CD14-positive monocyte (primary cell): ENCODE results near the gene OR2AG2. TPM values are rescaled to one million over a fixed set of nuclear protein-coding genes. Genes with fewer than 3 reads are reported as not detected.
A peak's percentile ranks its signal among the peaks of the same experiment; 100 is the strongest.
"Not testable (repeated sequence)": the region's sequence is repeated elsewhere in the genome, so short reads cannot be mapped to it uniquely, and the experiment has no call there.

Experiments
- DNase-seq, 3 donors: peaks; one replicate each; pipeline ENCODE4 v3.0.0-alpha.2; 2011 to 2022
- H2AFZ ChIP-seq: 2 replicates; pipeline ENCODE4 v1.6.0; 2012; ENCODE audit warnings: mild to moderate bottlenecking, low read depth, low read length, inconsistent platforms; ENCODE audit not compliant: insufficient read depth, poor library complexity, severe bottlenecking
- H3K27ac ChIP-seq, 2 donors: 1 replicate in 1 of 2; 2 replicates in 1 of 2; pipeline ENCODE4 v1.5.1; 2012 to 2013; ENCODE audit warnings: low read length in 2 of 2, control low read depth in 1 of 2, inconsistent platforms in 1 of 2, low read depth in 1 of 2, mild to moderate bottlenecking in 1 of 2
- H3K27me3 ChIP-seq, 2 donors: one replicate each; pipeline versions ENCODE4 v1.6.0 to v1.6.1; 2011 to 2013; ENCODE audit warnings: low read length in 2 of 2; ENCODE audit not compliant: control insufficient read depth in 2 of 2, insufficient read depth in 2 of 2
- H3K36me3 ChIP-seq, 2 donors: replicated peaks in 1 of 2; 1 replicate in 1 of 2; 2 replicates in 1 of 2; pipeline versions ENCODE4 v1.5.1 to v1.6.1; 2012 to 2013; ENCODE audit warnings: low read length in 2 of 2, control low read depth in 1 of 2, inconsistent platforms in 1 of 2, mild to moderate bottlenecking in 1 of 2; ENCODE audit not compliant: insufficient read depth in 2 of 2, control insufficient read depth in 1 of 2
- H3K4me1 ChIP-seq, 2 donors: 1 replicate in 1 of 2; 2 replicates in 1 of 2; pipeline versions ENCODE4 v1.5.1 to v1.6.1; 2012 to 2013; ENCODE audit warnings: low read length in 2 of 2, control low read depth in 1 of 2, inconsistent platforms in 1 of 2, mild to moderate bottlenecking in 1 of 2, moderate library complexity in 1 of 2; ENCODE audit not compliant: insufficient read depth in 2 of 2, control insufficient read depth in 1 of 2
- H3K4me2 ChIP-seq: replicated peaks from 2 replicates; pipeline ENCODE3; 2012; ENCODE audit warnings: low read length, moderate library complexity, mild to moderate bottlenecking; ENCODE audit not compliant: poor library complexity, severe bottlenecking; ENCODE audit errors: extremely low read depth
- H3K4me3 ChIP-seq, 3 experiments: fragments of 200-600 bp in 1 of 3; sonication (generic) in 1 of 3; replicated peaks in 1 of 3; 1 replicate in 2 of 3; 2 replicates in 1 of 3; pipeline ENCODE4 v1.5.1; 2011 to 2013; ENCODE audit warnings: low read length in 3 of 3, mild to moderate bottlenecking in 3 of 3, control low read depth in 2 of 3, low read depth in 2 of 3, inconsistent platforms in 1 of 3, moderate library complexity in 1 of 3
- H3K79me2 ChIP-seq: 2 replicates; pipeline ENCODE4 v1.6.0; 2012; ENCODE audit warnings: mild to moderate bottlenecking, control low read depth, inconsistent platforms, low read length, moderate library complexity; ENCODE audit not compliant: insufficient read depth
- H3K9ac ChIP-seq: 2 replicates; pipeline ENCODE4 v1.6.0; 2017; ENCODE audit warnings: low read length, mild to moderate bottlenecking; ENCODE audit not compliant: insufficient read depth, poor library complexity, severe bottlenecking
- H3K9me3 ChIP-seq, 2 donors: replicated peaks in 1 of 2; 1 replicate in 1 of 2; 2 replicates in 1 of 2; pipeline versions ENCODE4 v1.5.1 to v1.6.1; 2012 to 2013; ENCODE audit warnings: low read length in 2 of 2, control low read depth in 1 of 2; ENCODE audit not compliant: control insufficient read depth in 1 of 2, insufficient read depth in 1 of 2
- H4K20me1 ChIP-seq: 2 replicates; pipeline ENCODE4 v1.6.0; 2012; ENCODE audit warnings: mild to moderate bottlenecking, low read length, control low read depth, moderate library complexity; ENCODE audit not compliant: insufficient read depth
- H3K27ac Mint-ChIP-seq, 7 donors: one replicate each; pipeline ENCODE4 v1.8.0; 2020; ENCODE audit warnings: mild to moderate bottlenecking in 7 of 7, mixed read lengths in 7 of 7, moderate library complexity in 6 of 7, inconsistent platforms in 2 of 7
- H3K27me3 Mint-ChIP-seq, 3 donors: one replicate each; pipeline ENCODE4 v1.8.0; 2021 to 2022; ENCODE audit warnings: low read depth in 3 of 3, mild to moderate bottlenecking in 3 of 3, mixed read lengths in 3 of 3, moderate library complexity in 3 of 3, inconsistent platforms in 1 of 3
- H3K36me3 Mint-ChIP-seq, 2 donors: one replicate each; pipeline ENCODE4 v1.8.0; 2020; ENCODE audit warnings: mixed read lengths in 2 of 2, inconsistent platforms in 1 of 2, mild to moderate bottlenecking in 1 of 2
- H3K4me1 Mint-ChIP-seq: one replicate; pipeline ENCODE4 v1.8.0; 2020; ENCODE audit warnings: mild to moderate bottlenecking, mixed read lengths
- H3K4me3 Mint-ChIP-seq, 2 donors: one replicate each; pipeline ENCODE4 v1.8.0; 2020; ENCODE audit warnings: mild to moderate bottlenecking in 2 of 2, mixed read lengths in 2 of 2, moderate library complexity in 1 of 2
- H3K9me3 Mint-ChIP-seq, 7 donors: one replicate each; pipeline ENCODE4 v1.8.0; 2020 to 2022; ENCODE audit warnings: mixed read lengths in 7 of 7, mild to moderate bottlenecking in 6 of 7, moderate library complexity in 6 of 7, inconsistent platforms in 2 of 7
- WGBS: methylation state at CpG from one replicate; pipeline ENCODE4 v1.1.5; 2013; ENCODE audit warnings: missing lambda C conversion rate; ENCODE audit not compliant: insufficient coverage; 5-methylcytosine and 5-hydroxymethylcytosine counted together
- intact Hi-C, 2 donors: fragments of 100-400 bp; cut with micrococcal nuclease; formaldehyde crosslinking; loops; one replicate each; pipeline versions ENCODE4 v1.15.0 to v1.15.1; 2023
- polyA plus RNA-seq, 3 donors: library from polyadenylated mRNA; depleted of rRNA in 1 of 3; unstranded in 2 of 3; stranded (reverse) in 1 of 3; fragments of 300-500 nt in 2 of 3; fragments of >200 nt in 1 of 3; fragmentation: Illumina TruSeq in 2 of 3; gene quantifications; 1 replicate in 2 of 3; 2 replicates in 1 of 3; pipeline ENCODE4 v1.2.3, GENCODE V29; 2012 to 2021
- TF ChIP-seq, protein P1 (sequence below): fragments of 200-600 bp; IDR thresholded peaks from one replicate; pipeline ENCODE4 v1.8.0; 2022; ENCODE audit warnings: antibody characterized with exemption, mild to moderate bottlenecking

Gene OR2AG2
- polyA plus RNA-seq, 3 donors: not detected

DNA sequence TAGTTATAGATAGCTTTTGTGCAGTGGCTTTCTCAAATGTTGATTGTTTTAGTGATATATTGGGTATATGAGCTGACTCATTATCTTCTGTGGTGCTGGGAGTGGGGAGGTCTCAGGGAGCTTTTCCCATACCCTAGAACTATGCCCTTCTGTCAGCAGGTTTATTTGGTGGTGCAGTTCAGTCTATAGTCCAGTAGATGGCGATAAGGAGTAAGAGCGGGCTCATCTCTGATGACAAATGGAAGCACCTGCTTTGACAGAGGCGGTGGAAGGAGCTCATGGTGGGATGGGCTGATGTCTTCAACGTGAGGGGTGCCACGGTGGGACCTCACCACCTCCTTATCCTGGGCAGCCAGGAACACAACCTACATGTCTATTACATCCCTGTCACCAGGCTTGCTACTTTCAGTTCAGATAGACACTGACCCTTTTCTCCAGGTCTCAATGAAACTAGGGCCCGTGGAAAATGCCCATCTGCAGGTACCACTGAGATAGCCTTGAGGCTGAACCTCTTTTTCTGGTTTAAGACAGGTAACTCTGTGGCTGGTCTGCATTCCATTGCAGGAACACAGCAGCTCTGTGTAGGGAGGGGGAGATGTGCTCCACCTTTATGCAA, 40.7 kb upstream of the OR2AG2 start:
- intact Hi-C loops: loop anchor here in 1 of 2 donors (10.0 kb wide), 1 partner anchor 882 kb away; no protein-coding TSS in a partner anchor
- H2AFZ ChIP-seq: no peak overlapping the region
- no peaks in the 10 kb centered on the region for H3K36me3 Mint-ChIP-seq

DNA sequence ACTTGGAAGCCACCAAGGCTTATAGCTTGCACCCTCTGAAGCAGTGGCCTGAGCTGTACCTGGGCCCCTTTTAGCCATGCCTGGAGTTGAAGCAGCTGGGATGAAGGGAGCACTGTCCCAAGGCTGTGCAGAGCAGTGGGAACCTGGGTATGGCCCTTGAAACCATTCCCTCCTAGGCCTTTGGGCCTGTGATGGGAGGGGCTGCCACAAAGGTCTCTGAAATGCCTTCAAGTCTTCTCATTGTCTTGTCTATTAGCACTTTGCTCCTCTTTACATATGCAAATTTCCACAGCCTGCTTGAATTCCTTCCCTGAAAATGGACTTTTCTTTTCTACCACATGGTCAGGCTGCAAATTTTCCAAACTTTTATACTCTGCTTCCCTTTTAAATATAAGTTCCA, 29.3 kb upstream of the OR2AG2 start:
- H3K27me3 Mint-ChIP-seq, H3K4me3 Mint-ChIP-seq, H3K9me3 ChIP-seq, H3K36me3 Mint-ChIP-seq, H3K27ac Mint-ChIP-seq, H3K27ac ChIP-seq, H3K4me3 ChIP-seq, DNase-seq, H3K9me3 Mint-ChIP-seq, H2AFZ ChIP-seq, H3K79me2 ChIP-seq, H3K27me3 ChIP-seq, H3K4me2 ChIP-seq, H4K20me1 ChIP-seq, intact Hi-C loops, H3K9ac ChIP-seq, H3K36me3 ChIP-seq, H3K4me1 Mint-ChIP-seq, H3K4me1 ChIP-seq: not testable (repeated sequence)

More for the DNA sequence above, 40.7 kb upstream of the OR2AG2 start:
- Histone ChIP-seq H3K4me1 (no peaks in the 10 kb centered on the region), H4K20me1 (no peaks in the 10 kb centered on the region), H3K79me2 (no peaks in the 10 kb centered on the region), H3K36me3 (no peaks in the 10 kb centered on the region), H3K4me3 (no peak overlapping the region), H3K9ac (no peak overlapping the region), H3K9me3 (no peaks in the 10 kb centered on the region), H3K4me2 (no peak overlapping the region), H3K27ac (no peak overlapping the region), H3K27me3 (no peaks in the 10 kb centered on the region)
- 24% methylated on average over 3 of the region's 6 CpGs for WGBS
- H3K9me3 Mint-ChIP-seq: peaks cover 0 to 3% (median 0%) of the 10 kb centered on the region in 7 donors
- no peaks in the 10 kb centered on the region for H3K4me1 Mint-ChIP-seq
- DNase-seq: peak; percentile 13 to 37 (median 36)
- H3K27ac Mint-ChIP-seq: no peak overlapping the region
- TF ChIP-seq, protein P1, sequence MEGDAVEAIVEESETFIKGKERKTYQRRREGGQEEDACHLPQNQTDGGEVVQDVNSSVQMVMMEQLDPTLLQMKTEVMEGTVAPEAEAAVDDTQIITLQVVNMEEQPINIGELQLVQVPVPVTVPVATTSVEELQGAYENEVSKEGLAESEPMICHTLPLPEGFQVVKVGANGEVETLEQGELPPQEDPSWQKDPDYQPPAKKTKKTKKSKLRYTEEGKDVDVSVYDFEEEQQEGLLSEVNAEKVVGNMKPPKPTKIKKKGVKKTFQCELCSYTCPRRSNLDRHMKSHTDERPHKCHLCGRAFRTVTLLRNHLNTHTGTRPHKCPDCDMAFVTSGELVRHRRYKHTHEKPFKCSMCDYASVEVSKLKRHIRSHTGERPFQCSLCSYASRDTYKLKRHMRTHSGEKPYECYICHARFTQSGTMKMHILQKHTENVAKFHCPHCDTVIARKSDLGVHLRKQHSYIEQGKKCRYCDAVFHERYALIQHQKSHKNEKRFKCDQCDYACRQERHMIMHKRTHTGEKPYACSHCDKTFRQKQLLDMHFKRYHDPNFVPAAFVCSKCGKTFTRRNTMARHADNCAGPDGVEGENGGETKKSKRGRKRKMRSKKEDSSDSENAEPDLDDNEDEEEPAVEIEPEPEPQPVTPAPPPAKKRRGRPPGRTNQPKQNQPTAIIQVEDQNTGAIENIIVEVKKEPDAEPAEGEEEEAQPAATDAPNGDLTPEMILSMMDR: peak; percentile 92
- peaks cover 0 to 16% (median 3%) of the 10 kb centered on the region in 3 donors for H3K27me3 Mint-ChIP-seq
- no peak overlapping the region for H3K4me3 Mint-ChIP-seq
